Astrocyte of the cerebellum (primary cell): ENCODE data around the gene BIN1.

Experiments
- DNase-seq: peaks from one replicate; pipeline ENCODE4 v3.0.0-alpha.2; 2011; ENCODE audit warnings: low read depth
- H3K4me3 ChIP-seq: 2 replicates; pipeline ENCODE4 v1.5.1; 2011; ENCODE audit warnings: mild to moderate bottlenecking, low read depth, low read length, moderate library complexity
- CTCF ChIP-seq: IDR thresholded peaks from 2 replicates; pipeline ENCODE4 v1.5.1; 2012; ENCODE audit warnings: low read length, low read depth, moderate library complexity, mild to moderate bottlenecking; ENCODE audit errors: missing control alignments
- in situ Hi-C: cut with HindIII; loops from 2 replicates; pipeline ENCODE4 v1.10.0; 2017; ENCODE audit warnings: low sequenced_read_pairs

Gene BIN1

GRCh38 chr2:127097841-127098651, 8.9 kb downstream of the BIN1 start:
- in situ Hi-C loops: loop anchor here (5.0 kb wide), 1 partner anchor 54 kb away; no protein-coding TSS in a partner anchor

GRCh38 chr2:127097471-127097765, 9.5 kb downstream of the BIN1 start:
- in situ Hi-C loops: loop anchor here (5.0 kb wide), 1 partner anchor 55 kb away; no protein-coding TSS in a partner anchor
- no peak for TF ChIP-seq CTCF
- H3K4me3 ChIP-seq: no peak overlapping the region
- no peak for DNase-seq

More at GRCh38 chr2:127097841-127098651, 8.9 kb downstream of the BIN1 start:
- no peak overlapping the region for H3K4me3 ChIP-seq
- TF ChIP-seq CTCF: no peak
- no peak for DNase-seq

GRCh38 chr2:127096718-127097470, 10.1 kb downstream of the BIN1 start:
- H3K4me3 ChIP-seq: no peak overlapping the region
- no peak for TF ChIP-seq CTCF
- in situ Hi-C loops: loop anchor here (5.0 kb wide), 1 partner anchor 55 kb away; no protein-coding TSS in a partner anchor
- DNase-seq: no peak

- DNase-seq: no peak
- no peak overlapping the region for H3K4me3 ChIP-seq
- no peak for TF ChIP-seq CTCF
- in situ Hi-C loops: loop anchor here (5.0 kb wide), 1 partner anchor 56 kb away; no protein-coding TSS in a partner anchor
Measured at GRCh38 chr2:127096280-127096679, 10.7 kb downstream of the BIN1 start.

- in situ Hi-C loops: loop anchor here (5.0 kb wide), 1 partner anchor 57 kb away; no protein-coding TSS in a partner anchor
- no peak for TF ChIP-seq CTCF
- no peak overlapping the region for H3K4me3 ChIP-seq
- no peak for DNase-seq
Measured at GRCh38 chr2:127095784-127096183, 11.2 kb downstream of the BIN1 start.

GRCh38 chr2:127095367-127095641, 11.7 kb downstream of the BIN1 start:
- H3K4me3 ChIP-seq: no peak overlapping the region
- in situ Hi-C loops: loop anchor here (5.0 kb wide), 1 partner anchor 57 kb away; no protein-coding TSS in a partner anchor
- TF ChIP-seq CTCF: no peak
- DNase-seq: no peak
